GM06990 (cell line): ENCODE measurements around the gene GNB1.
A peak's percentile ranks its signal among the peaks of the same experiment; 100 is the strongest.

Experiments
- DNase-seq: peaks from one replicate; pipeline ENCODE4 v3.0.0-alpha.2; 2011; ENCODE audit not compliant: insufficient read length; ENCODE audit errors: extremely low read depth
- H3K27me3 ChIP-seq: replicated peaks from 2 replicates; pipeline ENCODE4 v1.6.0; 2011; ENCODE audit warnings: low read length; ENCODE audit not compliant: control insufficient read depth, insufficient read depth
- H3K36me3 ChIP-seq: 2 replicates; pipeline ENCODE4 v1.5.1; 2011; ENCODE audit warnings: low read length; ENCODE audit not compliant: control insufficient read depth, insufficient read depth
- H3K4me3 ChIP-seq: replicated peaks from 2 replicates; pipeline ENCODE4 v1.5.1; 2011; ENCODE audit warnings: low read depth, mild to moderate bottlenecking, control low read depth, low read length
- CTCF ChIP-seq: IDR thresholded peaks from 2 replicates; pipeline ENCODE4 v1.5.1; 2011; ENCODE audit warnings: low read length, control low read depth, mild to moderate bottlenecking, inconsistent platforms; ENCODE audit not compliant: insufficient read depth, poor library complexity, severe bottlenecking

Gene GNB1

DNA sequence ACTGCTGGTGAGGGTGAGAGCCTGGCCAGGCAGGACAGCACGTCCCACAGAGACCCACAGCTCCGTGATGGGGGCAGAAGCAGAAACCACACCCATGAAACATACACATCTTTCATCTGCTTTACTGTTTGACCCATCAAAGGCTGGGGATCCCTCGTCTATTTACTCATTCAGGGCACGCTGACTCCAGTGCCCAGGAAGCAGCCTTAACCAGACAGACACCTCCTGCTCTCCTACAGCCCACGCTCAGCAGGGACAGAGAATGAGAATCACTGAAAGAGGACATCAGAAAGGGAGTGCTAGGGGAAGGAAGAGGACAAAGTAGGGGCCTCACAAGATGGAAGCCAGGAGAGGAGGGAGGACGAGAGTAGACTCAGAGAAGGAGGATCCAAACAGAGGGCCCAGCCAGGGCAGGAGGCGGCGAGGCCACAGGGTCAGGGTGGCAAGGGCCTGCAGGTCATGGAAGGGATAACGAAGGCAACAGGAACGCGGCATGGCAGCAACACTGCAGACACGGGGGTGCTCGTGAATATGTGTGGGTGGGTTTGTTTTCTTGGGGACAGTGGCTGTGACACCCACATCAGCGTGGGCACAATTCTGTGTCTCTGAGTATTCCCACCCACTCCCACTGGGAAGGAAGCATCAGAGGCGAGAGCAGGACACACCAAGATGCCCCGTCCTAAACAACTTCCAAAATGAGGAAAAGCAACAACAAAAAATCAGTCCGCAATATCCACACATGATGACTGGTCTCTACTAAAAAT lies 97.2 kb downstream of the GNB1 start:
- H3K4me3 ChIP-seq, result no peak overlapping the region
- TF ChIP-seq CTCF, result no peak
- no peak for DNase-seq
- H3K36me3 ChIP-seq, result peaks cover 47% of the 10 kb centered on the region
- no peaks in the 10 kb centered on the region for H3K27me3 ChIP-seq

DNA sequence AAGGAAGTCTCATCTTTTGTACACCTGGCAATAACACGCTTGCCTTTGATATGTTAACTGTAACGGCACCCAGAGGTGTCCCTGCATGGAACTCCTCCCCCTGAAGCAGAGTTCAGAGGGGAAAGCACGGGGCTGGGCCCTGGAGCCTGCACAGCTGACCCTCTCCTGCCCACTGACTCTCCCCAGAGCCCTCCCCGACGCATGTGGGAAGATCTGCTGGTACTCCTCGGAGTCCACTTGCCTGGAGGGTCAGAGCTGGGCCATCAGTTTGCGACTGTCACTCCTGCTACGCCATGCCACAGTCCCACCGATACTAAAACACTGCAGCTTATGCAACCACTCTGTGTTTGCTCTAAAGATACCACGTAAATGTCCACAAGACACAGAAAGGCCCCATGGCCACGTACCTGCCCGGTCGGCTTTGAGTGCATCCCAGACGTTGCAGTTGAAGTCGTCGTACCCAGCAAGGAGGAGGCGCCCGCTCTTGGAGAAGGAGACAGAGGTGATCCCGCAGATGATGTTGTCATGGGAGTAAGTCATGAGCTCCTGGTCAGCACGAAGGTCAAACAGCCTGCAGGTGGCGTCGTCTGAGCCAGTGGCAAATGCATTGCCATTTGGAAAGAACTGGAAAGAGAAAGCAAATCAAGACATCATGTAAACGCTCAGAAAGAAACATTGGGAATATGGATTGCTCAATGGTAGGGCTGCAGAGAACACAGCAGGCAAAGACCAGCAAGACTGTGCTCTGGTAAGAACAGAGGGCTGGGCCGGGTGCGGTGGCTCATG lies 102.0 kb downstream of the GNB1 start:
- no peak overlapping the region for H3K4me3 ChIP-seq
- peak; percentile 53 for TF ChIP-seq CTCF
- H3K36me3 ChIP-seq, result peaks cover 56% of the 10 kb centered on the region
- H3K27me3 ChIP-seq, result no peaks in the 10 kb centered on the region
- no peak for DNase-seq

DNA sequence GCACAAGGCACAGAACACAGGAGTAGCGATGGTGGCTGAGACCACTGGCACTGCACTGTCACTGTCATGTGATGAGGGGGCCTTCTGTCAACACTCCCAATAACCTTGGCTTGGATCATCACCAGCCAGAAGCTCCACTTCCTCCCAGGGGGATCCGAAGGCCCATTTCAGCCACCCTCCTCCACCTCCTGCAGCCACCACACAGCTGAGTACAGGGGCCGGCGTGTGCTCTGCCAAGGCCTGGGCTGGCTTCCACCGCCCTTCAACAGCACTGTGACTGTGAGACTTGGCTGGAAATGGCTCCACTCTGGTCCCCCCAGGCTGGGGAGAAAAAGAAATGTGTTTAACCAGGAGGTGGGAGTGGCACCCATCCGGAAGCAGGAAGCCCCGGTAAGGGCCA lies 102.8 kb downstream of the GNB1 start:
- Histone ChIP-seq H3K4me3 (no peak overlapping the region), H3K27me3 (no peaks in the 10 kb centered on the region), H3K36me3 (peaks cover 49% of the 10 kb centered on the region)
- no peak for DNase-seq
- no peak for TF ChIP-seq CTCF

- Histone ChIP-seq H3K4me3 (no peak overlapping the region), H3K36me3 (peaks cover 48% of the 10 kb centered on the region), H3K27me3 (no peaks in the 10 kb centered on the region)
- DNase-seq, result no peak
- TF ChIP-seq CTCF, result no peak
These were observed 103.9 kb downstream of the GNB1 start for GRCh38 chr1:1786836-1787605.

DNA sequence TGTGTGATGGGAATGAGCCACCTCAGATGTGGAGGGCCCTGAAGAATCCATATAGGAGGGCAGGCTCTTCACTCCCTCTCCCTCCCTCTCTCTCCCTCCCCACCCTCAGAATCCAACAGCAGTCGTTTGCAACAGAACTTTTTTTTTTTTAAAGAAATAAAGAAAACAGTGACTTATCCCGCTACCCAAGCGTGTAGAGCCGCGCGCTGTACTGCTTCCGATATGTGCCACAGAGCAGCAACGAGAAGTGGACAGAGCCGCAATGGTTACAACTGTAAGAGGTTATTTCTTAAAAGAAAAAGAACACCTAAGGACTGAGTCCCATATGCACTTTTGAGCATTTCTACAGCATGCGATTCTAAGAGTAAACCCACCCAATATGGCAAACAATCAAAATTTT lies 105.2 kb downstream of the GNB1 start:
- TF ChIP-seq CTCF, result no peak
- H3K36me3 ChIP-seq, result peaks cover 40% of the 10 kb centered on the region
- no peak overlapping the region for H3K4me3 ChIP-seq
- no peak for DNase-seq
- no peaks in the 10 kb centered on the region for H3K27me3 ChIP-seq
